ENCODE measurements around the gene BANP.

Gene BANP

DNA sequence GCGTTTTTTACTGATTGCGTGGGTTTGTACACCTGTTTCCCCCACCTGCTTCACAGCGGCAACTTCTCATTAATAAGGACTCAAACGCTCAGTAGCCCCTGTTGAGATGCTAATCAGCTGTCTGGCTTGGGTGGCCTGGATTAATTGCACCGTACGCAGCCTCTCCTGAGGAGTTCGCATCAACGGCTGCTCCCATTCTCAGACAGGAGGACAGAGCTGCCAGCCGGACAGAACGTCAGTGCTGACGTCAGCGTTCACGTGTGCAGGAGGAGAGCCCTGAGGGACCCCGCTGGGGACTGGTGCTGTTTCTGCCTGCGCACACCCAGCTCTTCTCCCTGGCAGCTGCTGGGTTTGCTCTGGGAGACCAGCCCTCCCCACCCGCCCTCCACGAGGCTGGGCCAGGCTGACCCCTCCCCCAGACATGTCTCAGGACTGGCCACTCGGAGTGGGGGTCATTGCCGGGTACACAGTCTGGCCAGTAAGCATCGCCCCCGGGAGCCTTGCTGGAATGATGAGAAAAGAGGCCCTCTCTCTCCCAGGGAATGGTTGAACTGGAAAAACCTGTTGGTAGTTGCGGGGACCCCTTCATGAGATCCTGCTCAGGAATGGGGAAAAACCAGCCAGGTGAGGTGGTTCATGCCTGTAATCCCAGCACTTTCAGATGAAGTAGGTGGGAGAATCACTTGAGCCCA, 5.7 kb upstream of the BANP start:
- H3K36me3 ChIP-seq (ENCODE audit: insufficient read depth, low read length), result no peaks in the 10 kb centered on the region
- H3K4me2 ChIP-seq (ENCODE audit: insufficient read depth, low read length), result no peak overlapping the region
- ATAC-seq (ENCODE audit: insufficient read depth, low read depth) (no peak), DNase-seq (no peak)
- H2AFZ ChIP-seq (ENCODE audit: low read depth, low read length), result no peak overlapping the region
- no peak overlapping the region for H3K9ac ChIP-seq (ENCODE audit: low read depth, low read length)
- no peak overlapping the region for H3K27ac ChIP-seq (ENCODE audit: low read length)
- TF ChIP-seq, protein P1, sequence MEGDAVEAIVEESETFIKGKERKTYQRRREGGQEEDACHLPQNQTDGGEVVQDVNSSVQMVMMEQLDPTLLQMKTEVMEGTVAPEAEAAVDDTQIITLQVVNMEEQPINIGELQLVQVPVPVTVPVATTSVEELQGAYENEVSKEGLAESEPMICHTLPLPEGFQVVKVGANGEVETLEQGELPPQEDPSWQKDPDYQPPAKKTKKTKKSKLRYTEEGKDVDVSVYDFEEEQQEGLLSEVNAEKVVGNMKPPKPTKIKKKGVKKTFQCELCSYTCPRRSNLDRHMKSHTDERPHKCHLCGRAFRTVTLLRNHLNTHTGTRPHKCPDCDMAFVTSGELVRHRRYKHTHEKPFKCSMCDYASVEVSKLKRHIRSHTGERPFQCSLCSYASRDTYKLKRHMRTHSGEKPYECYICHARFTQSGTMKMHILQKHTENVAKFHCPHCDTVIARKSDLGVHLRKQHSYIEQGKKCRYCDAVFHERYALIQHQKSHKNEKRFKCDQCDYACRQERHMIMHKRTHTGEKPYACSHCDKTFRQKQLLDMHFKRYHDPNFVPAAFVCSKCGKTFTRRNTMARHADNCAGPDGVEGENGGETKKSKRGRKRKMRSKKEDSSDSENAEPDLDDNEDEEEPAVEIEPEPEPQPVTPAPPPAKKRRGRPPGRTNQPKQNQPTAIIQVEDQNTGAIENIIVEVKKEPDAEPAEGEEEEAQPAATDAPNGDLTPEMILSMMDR (IDR thresholded peaks at IDR 0.05; ENCODE audit: borderline replicate concordance, extremely low read depth, low read length, poor library complexity, severe bottlenecking), result no peak
- no peak for TF ChIP-seq EZH2 (IDR thresholded peaks at IDR 0.05; ENCODE audit: borderline replicate concordance, low read depth, low read length, severe bottlenecking)
- no peak overlapping the region for H3K4me3 ChIP-seq (ENCODE audit: low read depth in 1 of 2, low read length in 2 of 2)
- no peaks in the 10 kb centered on the region for H3K79me2 ChIP-seq (ENCODE audit: insufficient read depth, low read length)
- H3K4me1 ChIP-seq (ENCODE audit: insufficient read depth, low read length), result peaks cover 5% of the 10 kb centered on the region
- no peaks in the 10 kb centered on the region for H3K9me3 ChIP-seq (ENCODE audit: insufficient read depth, low read length, severe bottlenecking)
- H4K20me1 ChIP-seq (ENCODE audit: insufficient read depth, low read length), result no peaks in the 10 kb centered on the region
- no peaks in the 10 kb centered on the region for H3K27me3 ChIP-seq (ENCODE audit: insufficient read depth, low read length, poor library complexity)

DNA sequence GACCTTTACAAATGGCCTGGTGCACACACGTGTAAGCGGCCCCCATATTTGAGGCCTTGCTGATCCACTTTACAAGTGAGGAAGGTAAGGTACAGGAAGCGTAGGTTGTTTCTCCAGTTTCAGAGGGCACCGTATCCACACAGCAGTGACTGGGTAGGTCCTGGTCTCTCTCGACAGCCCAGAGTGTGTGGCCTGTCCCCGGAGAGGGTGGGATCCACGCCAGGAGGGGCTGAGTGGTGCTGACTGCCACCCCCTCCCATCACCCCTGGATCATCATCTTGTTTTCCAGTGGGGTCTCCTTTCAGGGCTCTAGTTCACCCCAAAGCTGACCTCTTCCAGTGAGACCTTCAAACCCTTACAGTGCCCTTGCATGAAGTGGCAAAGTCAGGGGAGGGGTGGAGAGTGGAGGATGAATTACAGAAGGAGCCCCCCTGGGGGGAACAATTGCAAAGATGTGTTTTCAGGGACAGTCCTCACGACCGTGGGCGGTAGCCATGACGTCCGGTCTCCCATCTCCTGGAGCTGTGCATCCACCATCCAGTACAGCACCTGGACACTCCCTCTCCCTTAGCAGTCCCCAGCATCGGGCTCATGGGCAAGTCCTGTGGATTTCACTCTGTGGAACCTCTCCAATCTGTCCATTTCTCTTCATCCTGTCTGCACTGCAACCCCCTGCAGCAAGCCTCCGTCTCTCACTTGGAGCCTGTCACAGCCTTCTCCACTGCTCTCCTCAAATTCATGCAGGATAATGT, 4.5 kb upstream of the BANP start:
- H2AFZ ChIP-seq (ENCODE audit: low read depth, low read length), result no peak overlapping the region
- H3K4me1 ChIP-seq (ENCODE audit: insufficient read depth, low read length), result peaks cover 8% of the 10 kb centered on the region
- no peak overlapping the region for H3K4me2 ChIP-seq (ENCODE audit: insufficient read depth, low read length)
- no peaks in the 10 kb centered on the region; the same call in 1 of the 2 replicates for H3K36me3 ChIP-seq (ENCODE audit: insufficient read depth, low read length)
- no peaks in the 10 kb centered on the region for H3K27me3 ChIP-seq (ENCODE audit: insufficient read depth, low read length, poor library complexity)
- no peak for DNase-seq
- H3K9me3 ChIP-seq (ENCODE audit: insufficient read depth, low read length, severe bottlenecking), result no peaks in the 10 kb centered on the region
- H3K27ac ChIP-seq (ENCODE audit: low read length), result no peak overlapping the region
- peaks cover 3% of the 10 kb centered on the region for H3K79me2 ChIP-seq (ENCODE audit: insufficient read depth, low read length)
- no peaks in the 10 kb centered on the region for H4K20me1 ChIP-seq (ENCODE audit: insufficient read depth, low read length)
- TF ChIP-seq, protein P1 (IDR thresholded peaks at IDR 0.05; ENCODE audit: borderline replicate concordance, extremely low read depth, low read length, poor library complexity, severe bottlenecking), result no peak
- TF ChIP-seq EZH2 (IDR thresholded peaks at IDR 0.05; ENCODE audit: borderline replicate concordance, low read depth, low read length, severe bottlenecking), result no peak
- H3K9ac ChIP-seq (ENCODE audit: low read depth, low read length), result no peak overlapping the region
- ATAC-seq (ENCODE audit: insufficient read depth, low read depth), result no peak
- H3K4me3 ChIP-seq (ENCODE audit: low read depth in 1 of 2, low read length in 2 of 2), result no peak overlapping the region

DNA sequence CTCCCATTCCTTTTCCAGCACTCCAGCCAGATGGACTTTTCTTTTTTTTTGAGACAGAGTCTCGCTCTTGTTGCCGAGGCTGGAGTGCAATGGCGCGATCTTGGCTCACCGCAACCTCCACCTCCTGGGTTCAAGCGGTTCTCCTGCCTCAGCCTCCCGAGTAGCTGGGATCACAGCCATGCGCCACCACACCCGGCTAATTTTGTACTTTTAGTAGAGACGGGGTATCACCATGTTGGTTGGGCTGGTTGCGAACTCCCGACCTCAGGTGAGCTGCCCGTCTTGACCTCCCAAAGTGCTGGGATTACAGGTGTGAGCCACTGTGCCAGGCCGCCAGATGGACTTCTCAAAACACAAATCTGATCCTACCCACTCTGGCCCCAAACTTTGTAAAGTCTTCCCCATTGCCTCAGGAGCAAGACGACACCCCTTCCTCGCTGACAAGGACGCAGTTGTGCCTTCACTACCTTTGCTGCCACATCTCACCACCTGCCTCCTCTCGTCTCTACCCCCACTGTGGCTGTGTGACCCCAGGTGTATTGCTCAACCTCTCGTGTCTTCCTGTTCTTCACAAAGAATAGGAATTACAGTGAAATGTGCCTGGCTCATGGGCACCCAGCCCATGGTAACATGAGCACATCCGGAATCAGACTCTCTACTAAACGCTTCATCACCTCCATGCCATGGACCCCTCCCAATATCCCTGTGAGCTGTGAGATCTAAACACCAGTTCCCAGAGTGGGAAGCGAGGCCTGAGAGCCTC, 3.7 kb upstream of the BANP start:
- no peaks in the 10 kb centered on the region for H3K9me3 ChIP-seq (ENCODE audit: insufficient read depth, low read length, severe bottlenecking)
- H3K36me3 ChIP-seq (ENCODE audit: insufficient read depth, low read length), result peaks cover under 1% of the 10 kb centered on the region; the same call in 1 of the 2 replicates
- H4K20me1 ChIP-seq (ENCODE audit: insufficient read depth, low read length), result no peaks in the 10 kb centered on the region; the same call in 1 of the 2 replicates
- peaks cover 10% of the 10 kb centered on the region for H3K79me2 ChIP-seq (ENCODE audit: insufficient read depth, low read length)
- no peak overlapping the region for H3K4me2 ChIP-seq (ENCODE audit: insufficient read depth, low read length)
- TF ChIP-seq, protein P1 (IDR thresholded peaks at IDR 0.05; ENCODE audit: borderline replicate concordance, extremely low read depth, low read length, poor library complexity, severe bottlenecking), result no peak
- no peak for TF ChIP-seq EZH2 (IDR thresholded peaks at IDR 0.05; ENCODE audit: borderline replicate concordance, low read depth, low read length, severe bottlenecking)
- peaks cover 14% of the 10 kb centered on the region for H3K4me1 ChIP-seq (ENCODE audit: insufficient read depth, low read length)
- H3K4me3 ChIP-seq (ENCODE audit: low read depth in 1 of 2, low read length in 2 of 2), result no peak overlapping the region
- no peak overlapping the region for H3K9ac ChIP-seq (ENCODE audit: low read depth, low read length)
- H3K27ac ChIP-seq (ENCODE audit: low read length), result no peak overlapping the region
- DNase-seq (no peak), ATAC-seq (ENCODE audit: insufficient read depth, low read depth) (no peak)
- H3K27me3 ChIP-seq (ENCODE audit: insufficient read depth, low read length, poor library complexity), result no peaks in the 10 kb centered on the region
- H2AFZ ChIP-seq (ENCODE audit: low read depth, low read length), result peak overlapping the region; percentile 37; the same call in 1 of the 2 replicates
